Stimulated activated CD4-positive, alpha-beta T cell treated with anti-CD3 and anti-CD28 coated beads, TNF-alpha, amount 100 ng/mL, for 48 hours (primary cell): ENCODE results near the gene CHMP1B.
"Not testable (repeated sequence)": the region's sequence is repeated elsewhere in the genome, so short reads cannot be mapped to it uniquely, and the experiment has no call there.

Source experiments
- DNase-seq, 3 donors: peaks; one replicate each; pipeline ENCODE4 v3.0.0-alpha.2; 2020; ENCODE audit warnings: low read depth in 3 of 3

Gene CHMP1B

DNA sequence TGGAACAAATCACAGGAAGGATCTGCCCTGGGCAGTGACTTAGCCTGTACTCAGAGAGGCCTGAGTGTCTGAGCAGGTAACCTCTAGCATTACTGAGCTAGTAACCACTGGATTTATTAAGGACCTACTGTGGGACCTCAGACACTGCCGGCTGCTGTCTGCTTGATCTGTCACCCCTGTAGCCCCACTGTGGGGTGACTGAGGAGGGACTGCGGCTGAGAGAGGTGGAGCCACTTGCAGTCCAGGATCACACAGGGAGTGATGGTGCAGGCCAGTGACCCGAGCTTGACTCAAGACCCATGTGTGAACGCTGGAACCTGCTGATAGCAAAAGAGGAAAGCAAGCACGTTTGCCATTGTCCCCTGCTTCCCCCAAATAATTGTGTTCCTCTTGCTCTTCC lies 15.6 kb downstream of the CHMP1B start:
- no peak for DNase-seq

DNA sequence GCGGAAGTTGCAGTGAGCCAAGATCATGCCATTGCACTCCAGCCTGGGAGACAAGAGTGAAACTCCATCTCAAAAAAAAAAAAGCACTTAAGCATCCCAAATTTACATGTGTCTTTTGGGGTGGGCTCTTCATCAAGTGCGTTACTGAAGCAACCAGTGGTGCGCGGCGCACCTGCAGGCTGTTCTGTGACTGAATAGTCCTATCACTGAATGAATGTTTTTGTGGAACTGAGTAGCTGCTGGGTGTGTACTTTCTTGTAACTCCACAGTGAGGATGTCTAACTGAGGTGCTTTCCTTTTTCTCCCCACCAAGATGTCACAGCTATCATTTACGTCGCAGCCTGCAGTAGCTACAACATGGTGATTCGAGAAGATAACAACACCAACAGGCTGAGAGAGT lies 17.0 kb downstream of the CHMP1B start:
- no peak for DNase-seq

GRCh38 chr18:11871501-11871900 lies 20.3 kb downstream of the CHMP1B start:
- no peak for DNase-seq

DNA sequence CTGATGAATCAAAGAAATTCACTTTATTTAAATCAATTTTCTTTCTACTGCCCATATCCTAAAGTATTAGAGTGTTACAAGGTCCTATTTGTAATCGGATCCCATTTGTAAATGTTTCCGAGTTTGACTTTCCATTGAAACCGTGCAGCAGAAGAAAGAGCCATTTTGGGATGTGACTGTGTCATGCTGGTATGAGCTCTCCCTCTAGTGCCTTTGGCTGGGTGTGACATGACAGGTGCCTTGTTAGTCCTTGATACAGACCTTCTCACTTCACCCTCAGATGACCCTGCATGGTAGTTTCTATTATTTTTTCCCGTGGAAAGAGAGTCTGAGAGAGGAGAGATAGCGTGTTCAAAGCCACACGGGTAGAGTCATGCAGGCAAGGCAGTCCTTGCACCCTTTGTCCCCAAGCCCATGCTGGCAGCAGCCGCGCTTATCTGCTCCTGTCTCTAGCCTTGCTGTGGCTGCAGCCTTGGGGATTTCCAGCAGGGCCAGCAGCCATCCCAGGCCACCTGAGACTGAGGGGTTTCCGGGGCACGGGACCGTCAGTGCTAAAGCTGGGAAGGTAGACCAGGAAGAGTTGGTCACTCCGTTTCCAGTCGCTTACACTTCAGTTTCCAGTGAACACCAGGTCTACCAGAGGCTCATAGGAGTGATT lies 21.4 kb downstream of the CHMP1B start:
- no peak for DNase-seq

- DNase-seq, result no peak
Measured at GRCh38 chr18:11873670-11874340, 22.6 kb downstream of the CHMP1B start.

GRCh38 chr18:11874676-11875075 lies 23.5 kb downstream of the CHMP1B start:
- no peak for DNase-seq

DNA sequence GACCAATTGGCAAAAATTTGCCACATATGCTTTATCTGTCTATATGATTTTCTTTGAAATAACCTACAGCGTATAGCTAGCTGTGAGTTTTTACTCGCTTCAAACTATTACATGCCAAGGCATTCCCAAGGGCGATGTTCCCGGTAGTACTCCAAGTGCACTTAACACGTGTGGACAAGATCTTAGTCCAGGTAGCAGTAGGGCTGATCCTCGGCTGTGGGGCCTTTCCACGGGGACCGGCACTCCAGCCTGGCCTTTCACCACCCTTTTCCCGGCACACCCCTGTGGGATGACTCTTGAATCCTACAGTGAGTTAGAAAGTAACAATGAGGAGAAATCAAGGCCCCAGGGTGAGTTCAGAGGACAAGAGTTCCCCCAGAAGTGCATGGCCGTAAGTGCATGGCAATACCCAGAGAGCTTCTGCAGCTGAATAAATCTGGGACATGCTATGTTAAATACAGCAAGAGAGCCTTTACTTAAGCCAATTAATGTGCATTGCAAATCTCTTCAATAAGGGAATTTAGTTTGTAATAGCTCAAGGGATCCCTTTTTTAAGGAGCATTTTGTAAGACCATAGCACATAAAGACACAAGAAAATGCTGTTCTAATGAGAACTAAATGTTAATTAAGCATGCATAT lies 26.4 kb downstream of the CHMP1B start:
- DNase-seq, result no peak

- DNase-seq, result no peak
Measured at GRCh38 chr18:11880586-11881304, 29.5 kb downstream of the CHMP1B start.

DNA sequence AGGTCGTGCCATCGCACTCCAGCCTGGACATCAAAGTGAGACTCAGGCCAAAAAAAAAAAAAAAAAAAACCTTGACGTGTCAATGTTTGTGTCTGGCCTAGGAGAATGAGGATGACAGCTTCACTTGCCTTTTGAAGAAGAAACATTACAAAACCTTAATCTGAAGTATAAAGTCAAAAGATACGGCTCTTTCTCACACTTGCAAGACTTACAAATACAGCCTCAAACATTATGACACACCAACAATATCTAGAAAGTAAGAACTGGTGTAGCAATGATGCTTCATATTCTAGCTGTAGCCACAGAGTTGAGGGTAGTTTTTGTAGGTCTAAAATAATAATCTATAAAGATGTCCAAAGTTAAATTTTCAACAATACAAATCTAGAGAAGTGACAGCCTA lies 31.4 kb downstream of the CHMP1B start:
- no peak for DNase-seq

DNA sequence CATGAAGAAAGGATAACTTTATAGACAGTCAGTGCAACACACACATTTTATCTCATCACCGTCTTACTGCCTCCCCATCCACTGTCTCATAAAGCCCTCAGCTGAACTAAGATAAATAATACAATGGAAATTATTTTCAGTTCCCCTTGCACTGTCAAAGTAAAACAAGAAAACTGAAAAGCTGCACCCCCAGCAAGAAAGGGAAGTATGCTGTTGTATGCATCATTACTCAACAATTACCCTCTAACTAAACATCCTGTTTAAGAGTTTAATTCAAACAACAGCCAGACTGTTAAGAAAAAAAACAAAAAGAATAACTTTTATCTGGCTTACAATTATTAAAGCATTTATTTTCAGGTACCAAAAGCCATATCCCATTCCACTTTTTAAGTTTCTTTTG lies 31.9 kb downstream of the CHMP1B start:
- DNase-seq, result no peak

DNA sequence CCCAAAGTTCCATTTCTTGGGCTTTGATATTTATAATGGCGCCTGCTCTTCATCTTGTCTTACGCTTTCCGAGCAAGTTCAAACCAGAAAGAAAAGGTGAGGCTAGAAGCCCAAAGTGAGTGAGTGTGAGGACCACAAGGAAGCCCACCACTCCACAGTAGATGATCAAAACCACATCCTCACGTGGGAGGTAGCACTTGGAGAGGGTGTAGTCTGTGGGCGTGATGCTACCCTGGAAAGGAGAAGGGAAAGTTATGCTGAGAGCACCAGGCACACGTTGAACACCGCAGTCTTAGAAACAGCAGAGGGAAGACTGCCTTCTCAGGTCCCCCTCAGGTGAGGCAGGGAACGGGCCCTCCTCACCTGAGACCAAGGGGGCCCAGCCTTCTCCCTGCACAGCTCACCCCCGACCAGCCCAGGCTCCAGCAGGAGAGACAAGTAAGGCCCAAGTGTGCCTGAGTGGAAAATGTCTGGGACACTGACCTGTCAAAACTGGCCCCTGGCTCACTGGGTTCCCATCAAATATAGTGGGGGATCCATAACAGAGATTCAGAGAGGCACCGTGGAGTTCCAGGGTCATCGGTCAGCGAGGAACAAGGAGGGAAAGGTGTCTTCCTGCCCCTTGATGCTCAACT lies 33.3 kb downstream of the CHMP1B start:
- no peak for DNase-seq

GRCh38 chr18:11885278-11885947 lies 34.2 kb downstream of the CHMP1B start:
- DNase-seq, result no peak

DNA sequence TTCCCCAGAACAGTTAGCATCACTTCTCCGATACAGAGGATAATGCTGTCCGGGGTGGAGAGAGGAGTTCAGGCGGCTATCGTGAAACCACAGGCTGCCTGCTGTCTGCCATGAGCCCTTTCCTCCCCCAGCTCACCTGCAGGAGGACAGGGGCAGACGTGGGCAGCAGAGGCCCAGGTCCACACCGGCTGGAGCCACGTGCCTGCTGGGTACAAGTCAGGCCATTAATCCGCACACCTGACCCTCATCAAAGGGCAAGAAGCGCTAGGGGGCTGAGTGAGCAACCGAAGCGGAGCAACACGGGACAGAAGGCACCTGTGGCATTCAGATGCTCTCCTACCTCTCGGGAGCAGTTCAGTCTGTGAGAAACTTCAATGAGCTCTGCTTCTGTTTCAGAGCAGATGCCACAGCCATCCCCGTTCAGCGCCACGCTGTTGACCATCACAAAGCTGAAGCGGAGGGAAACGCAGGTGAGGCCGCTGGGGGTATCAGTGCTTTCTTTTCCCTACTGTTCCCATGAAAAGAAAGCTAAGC lies 35.4 kb downstream of the CHMP1B start:
- no peak for DNase-seq

DNA sequence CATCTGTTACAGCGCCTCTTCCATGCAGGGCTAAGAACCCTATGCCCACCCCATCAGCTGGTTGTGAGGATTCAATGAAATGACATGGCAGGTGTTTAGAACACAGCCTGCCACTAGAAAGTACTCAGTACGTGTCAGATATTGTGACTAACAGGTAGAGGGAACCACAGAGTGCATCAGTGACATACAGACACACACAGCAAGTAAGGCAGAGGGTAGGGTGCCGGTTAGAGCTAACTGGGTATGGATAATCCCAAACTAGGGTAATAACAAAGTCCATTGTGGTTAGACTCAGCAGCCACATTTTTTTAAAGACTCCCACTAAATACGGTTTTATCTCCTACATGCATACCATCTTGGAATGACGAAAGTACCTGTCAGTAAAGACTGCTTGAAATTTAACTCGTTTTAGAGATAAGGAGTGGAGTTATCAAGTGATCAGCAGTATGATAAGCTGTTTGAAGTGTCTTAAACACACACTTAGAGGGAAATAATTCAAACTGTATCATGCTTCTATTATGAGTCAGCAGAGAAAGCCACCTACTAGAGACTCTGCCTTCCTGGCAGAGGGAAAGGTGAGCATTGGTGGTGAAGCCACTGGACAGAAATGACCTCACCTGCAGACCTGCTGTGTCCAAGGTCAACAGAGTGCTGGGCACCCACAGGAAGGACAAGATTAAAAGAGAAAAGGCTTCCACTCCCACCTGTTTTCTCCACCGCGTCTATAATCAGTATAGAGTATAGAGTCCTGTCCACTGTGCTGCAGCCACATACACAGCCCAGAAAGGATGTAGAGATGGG lies 36.3 kb downstream of the CHMP1B start:
- DNase-seq, result no peak

- DNase-seq, result no peak
Measured at GRCh38 chr18:11888726-11889125, 37.5 kb downstream of the CHMP1B start.

DNA sequence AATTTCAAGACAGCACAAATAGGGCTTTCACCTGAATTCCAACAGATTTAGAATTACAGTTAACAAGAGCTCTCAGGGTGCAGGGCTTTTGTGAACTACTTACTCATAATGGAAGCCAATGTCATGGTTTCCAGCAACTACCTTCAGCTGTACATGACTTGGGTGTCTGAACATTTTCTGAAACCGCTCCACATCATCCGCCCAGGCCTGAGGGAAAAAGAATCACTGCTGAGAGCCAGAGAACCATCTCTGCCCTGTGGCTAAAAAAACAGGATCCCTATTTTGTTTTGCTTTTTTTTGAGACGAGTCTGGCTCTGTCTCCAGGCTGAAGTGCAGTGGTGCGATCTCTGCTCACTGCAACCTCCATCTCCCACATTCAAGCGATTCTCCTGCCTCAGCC lies 38.1 kb downstream of the CHMP1B start:
- DNase-seq, result no peak

- DNase-seq, result no peak
Measured at GRCh38 chr18:11891737-11892136, 40.5 kb downstream of the CHMP1B start.

GRCh38 chr18:11892438-11892837 lies 41.2 kb downstream of the CHMP1B start:
- not testable (repeated sequence) for DNase-seq

- DNase-seq, result no peak
Measured at GRCh38 chr18:11897781-11898180, 46.6 kb downstream of the CHMP1B start.

GRCh38 chr18:11899063-11899462 lies 47.9 kb downstream of the CHMP1B start:
- DNase-seq, result no peak
